ENCODE results near the gene DEAF1. TPM values are rescaled to one million over a fixed set of nuclear protein-coding genes. Genes with fewer than 3 reads are reported as not detected.

DEAF1 gene
- polyA plus RNA-seq, 4 donors, result 36.3 to 55.9 (median 46.3) TPM

- no peak for DNase-seq (ENCODE audit: low read depth in 4 of 4, low spot score in 3 of 4)
Measured at GRCh38 chr11:722346-722811, 27.4 kb upstream of the DEAF1 start.

- no peak for DNase-seq (ENCODE audit: low read depth in 4 of 4, low spot score in 3 of 4)
Measured at GRCh38 chr11:721741-722345, 26.8 kb upstream of the DEAF1 start.

GRCh38 chr11:721247-721740 is 26.3 kb upstream of the DEAF1 start:
- no peak for DNase-seq (ENCODE audit: low read depth in 4 of 4, low spot score in 3 of 4)

GRCh38 chr11:720642-721246 is 25.7 kb upstream of the DEAF1 start:
- DNase-seq (ENCODE audit: low read depth in 4 of 4, low spot score in 3 of 4), result no peak

GRCh38 chr11:720017-720641 is 25.1 kb upstream of the DEAF1 start:
- DNase-seq (ENCODE audit: low read depth in 4 of 4, low spot score in 3 of 4), result no peak

- DNase-seq (ENCODE audit: low read depth in 4 of 4, low spot score in 3 of 4), result no peak
Measured at GRCh38 chr11:719214-720016, 24.4 kb upstream of the DEAF1 start.

GRCh38 chr11:714436-714835 is 19.4 kb upstream of the DEAF1 start:
- no peak for DNase-seq (ENCODE audit: low read depth in 4 of 4, low spot score in 3 of 4)

GRCh38 chr11:709109-709997 is 14.3 kb upstream of the DEAF1 start:
- no peak for DNase-seq (ENCODE audit: low read depth in 4 of 4, low spot score in 3 of 4)

- DNase-seq (ENCODE audit: low read depth in 4 of 4, low spot score in 3 of 4), result no peak
Measured at GRCh38 chr11:708511-708910, 13.5 kb upstream of the DEAF1 start.

GRCh38 chr11:707817-708420 is 12.9 kb upstream of the DEAF1 start:
- no peak for DNase-seq (ENCODE audit: low read depth in 4 of 4, low spot score in 3 of 4)

- DNase-seq (ENCODE audit: low read depth in 4 of 4, low spot score in 3 of 4), result no peak
Measured at GRCh38 chr11:706957-707816, 12.2 kb upstream of the DEAF1 start.

GRCh38 chr11:706439-706956 is 11.5 kb upstream of the DEAF1 start:
- no peak for DNase-seq (ENCODE audit: low read depth in 4 of 4, low spot score in 3 of 4)

- no peak for DNase-seq (ENCODE audit: low read depth in 4 of 4, low spot score in 3 of 4)
Measured at GRCh38 chr11:705646-706438, 10.8 kb upstream of the DEAF1 start, which contains the start of gene EPS8L2. Gene EPS8L2, plus strand, starts transcription at chr11:706231. Its CDS starts 3,177 bp downstream, at chr11:709408.

GRCh38 chr11:704781-705645 is 10.0 kb upstream of the DEAF1 start:
- no peak for DNase-seq (ENCODE audit: low read depth in 4 of 4, low spot score in 3 of 4)

- DNase-seq (ENCODE audit: low read depth in 4 of 4, low spot score in 3 of 4), result no peak
Measured at GRCh38 chr11:704228-704674, 9.2 kb upstream of the DEAF1 start.

- DNase-seq (ENCODE audit: low read depth in 4 of 4, low spot score in 3 of 4), result no peak
Measured at GRCh38 chr11:703506-703905, 8.5 kb upstream of the DEAF1 start.
